ENCODE results near the gene SLC6A1.

The SLC6A1 gene

GRCh38 chr3:10970306-10970960, 22.1 kb upstream of the SLC6A1 start:
- DNase-seq (ENCODE audit: low read depth), result no peak

GRCh38 chr3:10972072-10972782, 20.3 kb upstream of the SLC6A1 start:
- DNase-seq (ENCODE audit: low read depth), result no peak

- DNase-seq (ENCODE audit: low read depth), result no peak
These were observed 19.4 kb upstream of the SLC6A1 start for GRCh38 chr3:10973046-10973595.

GRCh38 chr3:10974131-10974530, 18.4 kb upstream of the SLC6A1 start:
- no peak for DNase-seq (ENCODE audit: low read depth)

GRCh38 chr3:10974746-10975375, 17.7 kb upstream of the SLC6A1 start:
- DNase-seq (ENCODE audit: low read depth), result no peak

- DNase-seq (ENCODE audit: low read depth), result no peak
These were observed 16.8 kb upstream of the SLC6A1 start for GRCh38 chr3:10975695-10976234.

GRCh38 chr3:10976770-10977169, 15.8 kb upstream of the SLC6A1 start:
- no peak for DNase-seq (ENCODE audit: low read depth)

- peak; percentile 63 for DNase-seq (ENCODE audit: low read depth)
These were observed 14.5 kb upstream of the SLC6A1 start for GRCh38 chr3:10977892-10978510.

GRCh38 chr3:10978956-10979355, 13.6 kb upstream of the SLC6A1 start:
- no peak for DNase-seq (ENCODE audit: low read depth)

- no peak for DNase-seq (ENCODE audit: low read depth)
These were observed 12.2 kb upstream of the SLC6A1 start for GRCh38 chr3:10980312-10980711.

- no peak for DNase-seq (ENCODE audit: low read depth)
These were observed 11.5 kb upstream of the SLC6A1 start for GRCh38 chr3:10981031-10981430.

- peak; percentile 19 for DNase-seq (ENCODE audit: low read depth)
These were observed 10.6 kb upstream of the SLC6A1 start for GRCh38 chr3:10981961-10982360.

- DNase-seq (ENCODE audit: low read depth), result no peak
These were observed 9.8 kb upstream of the SLC6A1 start for GRCh38 chr3:10982782-10983181.

GRCh38 chr3:10983219-10983916, 9.2 kb upstream of the SLC6A1 start:
- peak; percentile 38 for DNase-seq (ENCODE audit: low read depth)

GRCh38 chr3:10984371-10984896, 8.1 kb upstream of the SLC6A1 start:
- DNase-seq (ENCODE audit: low read depth), result no peak

- no peak for DNase-seq (ENCODE audit: low read depth)
These were observed 7.4 kb upstream of the SLC6A1 start for GRCh38 chr3:10985181-10985580.

GRCh38 chr3:10986592-10986991, 6.0 kb upstream of the SLC6A1 start:
- no peak for DNase-seq (ENCODE audit: low read depth)

- no peak for DNase-seq (ENCODE audit: low read depth)
These were observed 4.4 kb upstream of the SLC6A1 start for GRCh38 chr3:10988001-10988665.

- DNase-seq (ENCODE audit: low read depth), result no peak
These were observed 3.5 kb upstream of the SLC6A1 start for GRCh38 chr3:10988991-10989484.

- no peak for DNase-seq (ENCODE audit: low read depth)
These were observed 588 bp downstream of the SLC6A1 start for GRCh38 chr3:10992943-10993728.
